Fibroblast of lung (primary cell): ENCODE data around the gene KCNN3. TPM values are rescaled to one million over a fixed set of nuclear protein-coding genes. Genes with fewer than 3 reads are reported as not detected.

ENCODE experiments used
- DNase-seq, 2 donors: peaks; one replicate each; pipeline versions ENCODE4 v3.0.0 to v3.0.0-alpha.2; 2010; ENCODE audit warnings: low read depth in 2 of 2
- H2AFZ ChIP-seq: 2 replicates; pipeline ENCODE4 v1.5.1; 2012; ENCODE audit warnings: low read length, control low read depth, inconsistent platforms
- H3K27ac ChIP-seq: 2 replicates; pipeline ENCODE4 v1.5.1; 2011; ENCODE audit warnings: low read length, control low read depth; ENCODE audit not compliant: insufficient read depth
- H3K27me3 ChIP-seq: 2 replicates; pipeline ENCODE4 v1.5.1; 2011; ENCODE audit warnings: mild to moderate bottlenecking, low read length; ENCODE audit not compliant: control insufficient read depth, insufficient read depth
- H3K36me3 ChIP-seq: 2 replicates; pipeline ENCODE4 v1.5.1; 2011; ENCODE audit warnings: low read length; ENCODE audit not compliant: control insufficient read depth, insufficient read depth
- H3K4me1 ChIP-seq: 2 replicates; pipeline ENCODE4 v1.5.1; 2011; ENCODE audit warnings: low read length; ENCODE audit not compliant: control insufficient read depth, insufficient read depth; ENCODE audit errors: extremely low read depth
- H3K4me2 ChIP-seq: 2 replicates; pipeline ENCODE4 v1.5.1; 2011; ENCODE audit warnings: low read length, control low read depth; ENCODE audit not compliant: insufficient read depth; ENCODE audit errors: extremely low read depth
- H3K4me3 ChIP-seq, 4 experiments: fragments of 200-600 bp in 1 of 4; sonication (generic) in 1 of 4; replicated peaks in 1 of 4; 2 replicates each; pipeline ENCODE4 v1.5.1; 2011 to 2016; ENCODE audit warnings: low read length in 4 of 4, low read depth in 3 of 4, mild to moderate bottlenecking in 3 of 4, control low read depth in 2 of 4, inconsistent platforms in 1 of 4, mixed read lengths in 1 of 4; ENCODE audit not compliant: insufficient read depth in 1 of 4; ENCODE audit errors: control extremely low read depth in 1 of 4
- H3K79me2 ChIP-seq: 2 replicates; pipeline ENCODE4 v1.5.1; 2012; ENCODE audit warnings: mild to moderate bottlenecking, low read length, inconsistent platforms; ENCODE audit not compliant: control insufficient read depth, insufficient read depth
- H3K9ac ChIP-seq: 2 replicates; pipeline ENCODE4 v1.5.1; 2011; ENCODE audit warnings: mild to moderate bottlenecking, low read length, control low read depth; ENCODE audit not compliant: insufficient read depth
- H3K9me3 ChIP-seq: 2 replicates; pipeline ENCODE4 v1.5.1; 2012; ENCODE audit warnings: low read depth, low read length; ENCODE audit not compliant: control insufficient read depth, insufficient read depth
- H4K20me1 ChIP-seq: 2 replicates; pipeline ENCODE4 v1.5.1; 2011; ENCODE audit warnings: low read length; ENCODE audit not compliant: control insufficient read depth, insufficient read depth; ENCODE audit errors: extremely low read depth
- CTCF ChIP-seq, 2 donors: IDR thresholded peaks in 1 of 2; conservative IDR thresholded peaks in 1 of 2; 1 replicate in 1 of 2; 2 replicates in 1 of 2; pipeline ENCODE4 v1.5.1; 2011 to 2012; ENCODE audit warnings: low read length in 2 of 2, control low read depth in 1 of 2, inconsistent platforms in 1 of 2, low read depth in 1 of 2, mild to moderate bottlenecking in 1 of 2
- EZH2 ChIP-seq: IDR thresholded peaks from 2 replicates; pipeline ENCODE4 v1.5.1; 2012; ENCODE audit warnings: low read length, control low read depth, mild to moderate bottlenecking; ENCODE audit errors: missing control alignments
- polyA plus RNA-seq, 2 donors: library from polyadenylated mRNA; depleted of rRNA in 1 of 2; stranded (reverse) in 1 of 2; unstranded in 1 of 2; fragments of >200 nt; gene quantifications; 2 replicates each; pipeline ENCODE4 v1.2.1, GENCODE V29; 2011 to 2012; ENCODE audit warnings: missing spikeins in 1 of 2
- total RNA-seq: library from RNA; depleted of rRNA; stranded (reverse); fragments of >200 nt; gene quantifications from 2 replicates; pipeline ENCODE4 v1.2.1, GENCODE V29; 2014

Gene KCNN3
- total and polyA plus RNA-seq, 2 donors (not counting 1 experiment from before 2014, with no cell fraction given): not detected

- H3K36me3 ChIP-seq: no peaks in the 10 kb centered on the region
- no peaks in the 10 kb centered on the region for H3K9me3 ChIP-seq
- DNase-seq: peak in 1 of 2 donors; percentile 45
- no peak overlapping the region for H3K4me2 ChIP-seq
- no peak overlapping the region for H3K27ac ChIP-seq
- no peaks in the 10 kb centered on the region for H3K4me1 ChIP-seq
- H4K20me1 ChIP-seq: no peaks in the 10 kb centered on the region
- H2AFZ ChIP-seq: no peak overlapping the region
- no peaks in the 10 kb centered on the region for H3K79me2 ChIP-seq
- no peak overlapping the region for H3K9ac ChIP-seq
- no peak overlapping the region for H3K4me3 ChIP-seq
- peaks cover 6% of the 10 kb centered on the region for H3K27me3 ChIP-seq
- no peak for TF ChIP-seq EZH2
- TF ChIP-seq CTCF (conservative IDR thresholded peaks at IDR 0.05 in 1 of 2, IDR thresholded peaks at IDR 0.05 in 1 of 2; ENCODE audit: low read depth in 1 of 2, low read length in 2 of 2): no peak
Observed at GRCh38 chr1:154697710-154698109, 172.4 kb downstream of the KCNN3 start.

- Histone ChIP-seq H3K79me2 (no peaks in the 10 kb centered on the region), H3K4me2 (no peak overlapping the region), H3K9ac (no peak overlapping the region), H3K27ac (no peak overlapping the region), H3K4me3 (no peak overlapping the region), H3K36me3 (no peaks in the 10 kb centered on the region), H3K27me3 (peaks cover 6% of the 10 kb centered on the region), H2AFZ (no peak overlapping the region), H4K20me1 (no peaks in the 10 kb centered on the region), H3K4me1 (no peaks in the 10 kb centered on the region), H3K9me3 (no peaks in the 10 kb centered on the region)
- no peak for DNase-seq
- TF ChIP-seq EZH2 (no peak), CTCF (conservative IDR thresholded peaks at IDR 0.05 in 1 of 2, IDR thresholded peaks at IDR 0.05 in 1 of 2; ENCODE audit: low read depth in 1 of 2, low read length in 2 of 2) (no peak)
Observed at GRCh38 chr1:154696456-154696855, 173.6 kb downstream of the KCNN3 start.

GRCh38 chr1:154695985-154696384 is 174.1 kb downstream of the KCNN3 start:
- Histone ChIP-seq H3K4me3 (no peak overlapping the region), H3K4me1 (no peaks in the 10 kb centered on the region), H3K27me3 (peaks cover 3% of the 10 kb centered on the region), H3K4me2 (no peak overlapping the region), H3K79me2 (no peaks in the 10 kb centered on the region), H4K20me1 (no peaks in the 10 kb centered on the region), H2AFZ (no peak overlapping the region), H3K9ac (no peak overlapping the region), H3K36me3 (no peaks in the 10 kb centered on the region), H3K9me3 (no peaks in the 10 kb centered on the region), H3K27ac (no peak overlapping the region)
- TF ChIP-seq CTCF (conservative IDR thresholded peaks at IDR 0.05 in 1 of 2, IDR thresholded peaks at IDR 0.05 in 1 of 2; ENCODE audit: low read depth in 1 of 2, low read length in 2 of 2) (peak; percentile 29 to 39), EZH2 (no peak)
- no peak for DNase-seq
